GM12878 (cell line): Measurements from ENCODE around the gene SPC24.

Experiments
- ASH2L ChIP-seq: fragments of 300-600, 200-600 bp; sonication (generic); IDR thresholded peaks from 2 replicates; pipeline ENCODE4 v1.6.1; 2017; ENCODE audit warnings: low read depth, mild to moderate bottlenecking, borderline replicate concordance
- CREM ChIP-seq: IDR thresholded peaks from 2 replicates; pipeline ENCODE4 v1.6.1; 2014; ENCODE audit warnings: antibody characterized with exemption, low read depth
- ETV6 ChIP-seq, 2 experiments: fragments of 450-650 bp in 1 of 2; IDR thresholded peaks in 1 of 2; conservative IDR thresholded peaks in 1 of 2; 2 replicates each; pipeline ENCODE4 v1.6.1; 2014; ENCODE audit warnings: antibody characterized with exemption in 1 of 2, borderline replicate concordance in 1 of 2, low read depth in 1 of 2, mild to moderate bottlenecking in 1 of 2, moderate library complexity in 1 of 2
- IKZF1 ChIP-seq: fragments of 450-650 bp; conservative IDR thresholded peaks from 2 replicates; pipeline ENCODE4 v1.6.1; 2017; ENCODE audit warnings: antibody characterized with exemption, mild to moderate bottlenecking
- MEF2A ChIP-seq: IDR thresholded peaks from 2 replicates; pipeline ENCODE4 v1.6.1; 2011; ENCODE audit warnings: low read depth, mild to moderate bottlenecking, low read length, moderate library complexity; ENCODE audit not compliant: insufficient read depth
- RAD21 ChIP-seq: IDR thresholded peaks from 2 replicates; pipeline ENCODE4 v1.6.1; 2011; ENCODE audit warnings: mild to moderate bottlenecking, low read depth, low read length, moderate library complexity; ENCODE audit not compliant: insufficient read depth
- RELA ChIP-seq: fragments of 450-650 bp; IDR thresholded peaks from 2 replicates; pipeline ENCODE4 v1.8.0; 2014; ENCODE audit warnings: borderline replicate concordance; ENCODE audit not compliant: partially characterized antibody
- RFX5 ChIP-seq: IDR thresholded peaks from 2 replicates; pipeline ENCODE4 v1.6.1; 2011; ENCODE audit warnings: low read depth, low read length, improper control_type of control experiment
- SRF ChIP-seq, 2 experiments: IDR thresholded peaks; 2 replicates each; pipeline ENCODE4 v1.6.1; 2011; ENCODE audit warnings: low read depth in 2 of 2, low read length in 2 of 2, mild to moderate bottlenecking in 1 of 2, moderate library complexity in 1 of 2
- TCF7 ChIP-seq: IDR thresholded peaks from 2 replicates; pipeline ENCODE4 v1.6.1; 2014; ENCODE audit warnings: antibody characterized with exemption, borderline replicate concordance
- ZBTB40 ChIP-seq: fragments of 450-650 bp; IDR thresholded peaks from 2 replicates; pipeline ENCODE4 v1.6.1; 2016; ENCODE audit warnings: mild to moderate bottlenecking, moderate library complexity, borderline replicate concordance
- ZNF207 ChIP-seq: fragments of 450-650 bp; IDR thresholded peaks from 2 replicates; pipeline ENCODE4 v1.6.1; 2014; ENCODE audit warnings: antibody characterized with exemption, mild to moderate bottlenecking, borderline replicate concordance
- TF ChIP-seq, protein P1 (sequence below): IDR thresholded peaks from 2 replicates; pipeline ENCODE4 v1.6.1; 2012; ENCODE audit warnings: low read depth, low read length, improper control_type of control experiment
- TF ChIP-seq, protein P2 (sequence below), 3 experiments: IDR thresholded peaks in 2 of 3; conservative IDR thresholded peaks in 1 of 3; 2 replicates each; pipeline ENCODE4 v1.5.1; 2011; ENCODE audit warnings: low read depth in 3 of 3, low read length in 3 of 3, mild to moderate bottlenecking in 3 of 3, control low read depth in 2 of 3, moderate library complexity in 2 of 3, inconsistent platforms in 1 of 3, mixed read lengths in 1 of 3; ENCODE audit not compliant: control insufficient read depth in 2 of 3, insufficient read depth in 1 of 3; ENCODE audit errors: extremely low read depth in 1 of 3

DNA sequence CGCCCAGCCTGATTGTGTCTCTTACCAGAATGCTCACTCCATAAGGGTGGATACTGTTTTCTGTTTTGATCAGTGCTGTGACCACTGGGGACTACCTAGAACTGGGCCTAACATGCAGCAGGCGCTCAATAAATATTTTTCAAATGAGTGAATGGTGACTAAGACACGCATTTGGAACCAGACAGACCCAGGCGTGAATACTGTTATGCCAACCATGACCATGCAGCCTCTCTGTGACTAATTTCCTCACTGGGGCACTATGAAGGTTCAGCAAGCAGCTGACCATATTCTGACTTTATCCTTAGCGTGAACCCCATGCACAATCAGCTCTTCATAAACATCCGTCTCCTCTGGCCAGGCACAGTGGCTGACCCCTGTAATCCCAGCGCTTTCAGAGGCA is 13.0 kb upstream of the SPC24 start:
- TF ChIP-seq, protein P1, sequence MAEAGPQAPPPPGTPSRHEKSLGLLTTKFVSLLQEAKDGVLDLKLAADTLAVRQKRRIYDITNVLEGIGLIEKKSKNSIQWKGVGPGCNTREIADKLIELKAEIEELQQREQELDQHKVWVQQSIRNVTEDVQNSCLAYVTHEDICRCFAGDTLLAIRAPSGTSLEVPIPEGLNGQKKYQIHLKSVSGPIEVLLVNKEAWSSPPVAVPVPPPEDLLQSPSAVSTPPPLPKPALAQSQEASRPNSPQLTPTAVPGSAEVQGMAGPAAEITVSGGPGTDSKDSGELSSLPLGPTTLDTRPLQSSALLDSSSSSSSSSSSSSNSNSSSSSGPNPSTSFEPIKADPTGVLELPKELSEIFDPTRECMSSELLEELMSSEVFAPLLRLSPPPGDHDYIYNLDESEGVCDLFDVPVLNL = no peak
- TF ChIP-seq, protein P2, sequence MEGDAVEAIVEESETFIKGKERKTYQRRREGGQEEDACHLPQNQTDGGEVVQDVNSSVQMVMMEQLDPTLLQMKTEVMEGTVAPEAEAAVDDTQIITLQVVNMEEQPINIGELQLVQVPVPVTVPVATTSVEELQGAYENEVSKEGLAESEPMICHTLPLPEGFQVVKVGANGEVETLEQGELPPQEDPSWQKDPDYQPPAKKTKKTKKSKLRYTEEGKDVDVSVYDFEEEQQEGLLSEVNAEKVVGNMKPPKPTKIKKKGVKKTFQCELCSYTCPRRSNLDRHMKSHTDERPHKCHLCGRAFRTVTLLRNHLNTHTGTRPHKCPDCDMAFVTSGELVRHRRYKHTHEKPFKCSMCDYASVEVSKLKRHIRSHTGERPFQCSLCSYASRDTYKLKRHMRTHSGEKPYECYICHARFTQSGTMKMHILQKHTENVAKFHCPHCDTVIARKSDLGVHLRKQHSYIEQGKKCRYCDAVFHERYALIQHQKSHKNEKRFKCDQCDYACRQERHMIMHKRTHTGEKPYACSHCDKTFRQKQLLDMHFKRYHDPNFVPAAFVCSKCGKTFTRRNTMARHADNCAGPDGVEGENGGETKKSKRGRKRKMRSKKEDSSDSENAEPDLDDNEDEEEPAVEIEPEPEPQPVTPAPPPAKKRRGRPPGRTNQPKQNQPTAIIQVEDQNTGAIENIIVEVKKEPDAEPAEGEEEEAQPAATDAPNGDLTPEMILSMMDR (IDR thresholded peaks at IDR 0.05 in 2 of 3, conservative IDR thresholded peaks at IDR 0.05 in 1 of 3; ENCODE audit: control insufficient read depth in 2 of 3, extremely low read depth in 1 of 3, insufficient read depth in 1 of 3, low read depth in 3 of 3, low read length in 3 of 3) = no peak
- no peak for TF ChIP-seq ETV6 (conservative IDR thresholded peaks at IDR 0.05 in 1 of 2, IDR thresholded peaks at IDR 0.05 in 1 of 2; ENCODE audit: borderline replicate concordance in 1 of 2, low read depth in 1 of 2)
- TF ChIP-seq RAD21 = no peak
- TF ChIP-seq CREM = no peak
- no peak for TF ChIP-seq SRF (IDR thresholded peaks at IDR 0.05; ENCODE audit: low read depth in 2 of 2, low read length in 2 of 2)
- no peak for TF ChIP-seq ZNF207
- no peak for TF ChIP-seq MEF2A
- no peak for TF ChIP-seq TCF7
- TF ChIP-seq IKZF1 = no peak
- TF ChIP-seq RFX5 = no peak
- no peak for TF ChIP-seq RELA
- TF ChIP-seq ASH2L = no peak
- no peak for TF ChIP-seq ZBTB40
